ENCODE results near the gene DACT2.

The DACT2 gene

GRCh38 chr6:168265394-168265793 lies 54.2 kb downstream of the DACT2 start:
- no peak overlapping the region for H3K4me3 ChIP-seq (replicated peaks; ENCODE audit: low read depth, low read length)
- DNase-seq (ENCODE audit: extremely low read depth, low read depth): no peak
- no peak for TF ChIP-seq CTCF (IDR thresholded peaks at IDR 0.05; ENCODE audit: low read depth, low read length, missing control alignments)

GRCh38 chr6:168264593-168265335 lies 54.8 kb downstream of the DACT2 start:
- H3K4me3 ChIP-seq (replicated peaks; ENCODE audit: low read depth, low read length): no peak overlapping the region
- no peak for DNase-seq (ENCODE audit: extremely low read depth, low read depth)
- no peak for TF ChIP-seq CTCF (IDR thresholded peaks at IDR 0.05; ENCODE audit: low read depth, low read length, missing control alignments)

- no peak for TF ChIP-seq CTCF (IDR thresholded peaks at IDR 0.05; ENCODE audit: low read depth, low read length, missing control alignments)
- DNase-seq (ENCODE audit: extremely low read depth, low read depth): no peak
- no peak overlapping the region for H3K4me3 ChIP-seq (replicated peaks; ENCODE audit: low read depth, low read length)
Measured at GRCh38 chr6:168263351-168263905, 56.1 kb downstream of the DACT2 start.

GRCh38 chr6:168261234-168261633 lies 58.3 kb downstream of the DACT2 start:
- H3K4me3 ChIP-seq (replicated peaks; ENCODE audit: low read depth, low read length): no peak overlapping the region
- TF ChIP-seq CTCF (IDR thresholded peaks at IDR 0.05; ENCODE audit: low read depth, low read length, missing control alignments): no peak
- no peak for DNase-seq (ENCODE audit: extremely low read depth, low read depth)

- H3K4me3 ChIP-seq (replicated peaks; ENCODE audit: low read depth, low read length): no peak overlapping the region
- TF ChIP-seq CTCF (IDR thresholded peaks at IDR 0.05; ENCODE audit: low read depth, low read length, missing control alignments): no peak
- no peak for DNase-seq (ENCODE audit: extremely low read depth, low read depth)
Measured at GRCh38 chr6:168260420-168260987, 59.1 kb downstream of the DACT2 start.

- H3K4me3 ChIP-seq (replicated peaks; ENCODE audit: low read depth, low read length): no peak overlapping the region
- DNase-seq (ENCODE audit: extremely low read depth, low read depth): no peak
- TF ChIP-seq CTCF (IDR thresholded peaks at IDR 0.05; ENCODE audit: low read depth, low read length, missing control alignments): no peak
Measured at GRCh38 chr6:168258795-168259194, 60.8 kb downstream of the DACT2 start.
